Pons (tissue), 1 donor: Measurements from ENCODE around the gene ABCG4.
"Not testable (repeated sequence)": the region's sequence is repeated elsewhere in the genome, so short reads cannot be mapped to it uniquely, and the experiment has no call there.

Experiments used
- DNase-seq: peaks from one replicate; pipeline ENCODE4 v3.0.0-alpha.2; 2016; ENCODE audit warnings: low spot score

The ABCG4 gene

DNA sequence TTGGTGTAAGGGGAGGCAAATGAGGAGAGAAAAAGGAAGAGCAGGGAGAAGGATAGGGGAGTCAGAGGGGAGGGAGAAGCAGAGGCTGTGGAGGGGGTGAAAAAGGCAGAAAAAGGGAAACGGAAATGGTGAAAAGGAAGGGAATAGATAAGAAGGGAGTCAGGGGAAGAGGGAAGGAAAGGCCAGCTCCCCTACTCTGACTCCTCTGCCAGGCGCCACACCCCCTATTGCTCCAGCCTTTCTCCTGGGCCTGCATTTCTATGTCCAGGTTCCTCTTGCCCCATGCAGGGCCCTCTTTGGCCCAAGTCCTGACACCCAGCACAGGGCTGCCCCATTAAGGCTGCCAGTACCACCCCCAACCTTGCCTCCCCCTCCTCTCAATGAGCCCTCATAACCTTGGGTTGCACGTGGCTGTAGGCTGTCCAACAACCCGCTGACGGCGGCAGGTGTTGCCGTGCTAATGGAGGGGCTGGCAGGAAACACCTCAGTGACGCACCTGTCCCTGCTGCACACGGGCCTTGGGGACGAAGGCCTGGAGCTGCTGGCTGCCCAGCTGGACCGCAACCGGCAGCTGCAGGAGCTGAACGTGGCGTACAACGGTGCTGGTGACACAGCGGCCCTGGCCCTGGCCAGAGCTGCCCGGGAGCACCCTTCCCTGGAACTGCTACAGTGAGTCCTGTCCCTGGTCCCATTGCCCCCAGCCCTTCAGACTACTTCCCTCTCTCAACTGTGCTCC, 33.0 kb downstream of the ABCG4 start:
- no peak for DNase-seq

DNA sequence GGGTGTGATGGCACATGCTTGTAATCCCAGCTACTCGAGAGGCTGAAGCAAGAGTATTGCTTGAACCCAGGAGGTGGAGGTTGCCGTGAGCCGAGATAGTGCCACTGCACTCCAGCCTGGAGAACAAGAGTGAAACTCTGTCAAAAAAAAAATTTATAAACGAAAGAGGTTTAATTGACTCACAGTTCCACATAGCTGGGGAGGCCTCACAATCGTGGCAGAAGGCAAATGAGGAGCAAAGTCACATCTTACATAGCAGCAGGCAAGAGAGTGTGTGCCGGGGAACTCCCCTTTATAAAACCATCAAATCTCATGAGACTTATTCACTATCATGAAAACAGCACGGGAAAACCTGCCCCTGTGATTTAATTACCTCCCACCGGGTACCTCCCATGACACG, 35.5 kb downstream of the ABCG4 start:
- not testable (repeated sequence) for DNase-seq

DNA sequence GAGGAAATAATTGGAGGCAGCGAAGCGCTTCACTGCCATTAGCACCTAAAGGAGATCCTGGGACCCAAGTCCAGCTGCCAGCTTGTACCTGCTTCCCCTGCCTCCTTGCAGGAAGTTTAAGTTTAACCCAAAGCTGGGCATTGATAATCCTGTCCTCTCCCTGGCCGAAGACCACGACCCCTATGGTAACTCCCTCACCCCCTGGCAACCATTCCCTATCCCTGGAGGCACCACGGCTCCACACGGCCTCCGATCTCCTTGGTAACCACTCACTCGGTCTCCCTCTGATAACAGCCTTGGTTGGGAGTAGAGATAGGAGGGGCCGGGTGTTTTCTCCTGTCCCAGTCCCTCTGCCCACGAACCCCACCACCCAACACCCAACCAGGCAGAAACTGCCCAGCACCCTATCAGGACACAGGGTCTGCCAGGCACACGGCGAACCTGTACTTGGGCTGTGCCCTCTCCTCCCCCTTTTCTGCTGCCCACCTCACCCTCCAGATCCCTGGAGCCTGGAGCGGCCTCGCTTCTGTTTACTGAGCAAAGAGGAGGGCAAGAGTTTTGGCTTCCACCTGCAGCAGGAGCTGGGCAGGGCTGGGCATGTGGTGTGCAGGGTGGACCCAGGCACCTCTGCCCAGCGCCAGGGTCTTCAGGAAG, 37.3 kb downstream of the ABCG4 start:
- DNase-seq: no peak

- no peak for DNase-seq
Measured at GRCh38 chr11:119187123-119187892, 38.5 kb downstream of the ABCG4 start.

- no peak for DNase-seq
Measured at GRCh38 chr11:119188067-119188466, 39.2 kb downstream of the ABCG4 start.

DNA sequence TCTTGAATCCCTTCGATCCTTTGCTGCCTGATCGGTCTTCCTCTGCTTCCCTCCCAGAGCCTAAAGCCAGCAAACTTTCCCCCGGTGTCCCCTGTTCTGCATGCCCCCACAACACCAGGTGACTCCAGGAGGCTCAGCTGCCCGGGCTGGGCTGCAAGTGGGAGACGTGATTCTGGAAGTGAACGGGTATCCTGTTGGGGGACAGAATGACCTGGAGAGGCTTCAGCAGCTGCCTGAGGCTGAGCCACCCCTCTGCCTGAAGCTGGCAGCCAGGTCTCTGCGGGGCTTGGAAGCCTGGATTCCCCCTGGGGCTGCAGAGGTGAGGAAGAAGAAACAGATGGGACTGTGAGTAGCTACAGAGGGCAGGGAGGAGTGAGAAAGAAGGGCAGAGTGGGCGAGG, 40.0 kb downstream of the ABCG4 start:
- no peak for DNase-seq

DNA sequence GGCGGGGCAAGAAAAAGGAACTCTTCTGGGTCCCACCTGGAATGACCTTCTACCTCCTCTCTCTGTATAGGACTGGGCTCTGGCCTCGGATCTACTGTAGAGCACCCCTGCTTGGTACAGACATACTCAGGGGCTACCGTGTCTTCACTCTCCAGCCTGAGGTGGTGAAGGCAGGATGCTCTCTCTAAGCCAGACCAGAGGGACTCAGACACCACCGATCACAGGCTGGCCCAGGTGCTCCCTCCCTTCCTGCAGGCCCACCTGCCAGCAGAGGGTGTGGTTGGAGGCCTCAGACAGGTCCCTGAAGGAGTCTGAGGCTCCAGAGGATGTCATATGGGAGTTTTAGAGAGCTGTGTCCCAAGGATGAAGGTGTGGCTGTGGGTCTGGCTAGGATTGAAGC, 40.5 kb downstream of the ABCG4 start:
- DNase-seq: no peak

GRCh38 chr11:119190531-119190930, 41.7 kb downstream of the ABCG4 start:
- DNase-seq: no peak

GRCh38 chr11:119191265-119191664, 42.4 kb downstream of the ABCG4 start:
- DNase-seq: not testable (repeated sequence)

- no peak for DNase-seq
Measured at GRCh38 chr11:119192111-119192510, 43.3 kb downstream of the ABCG4 start.

GRCh38 chr11:119193001-119193400, 44.1 kb downstream of the ABCG4 start:
- no peak for DNase-seq

- no peak for DNase-seq
Measured at GRCh38 chr11:119193626-119194025, 44.8 kb downstream of the ABCG4 start.

GRCh38 chr11:119194811-119195440, 46.1 kb downstream of the ABCG4 start:
- DNase-seq: no peak

DNA sequence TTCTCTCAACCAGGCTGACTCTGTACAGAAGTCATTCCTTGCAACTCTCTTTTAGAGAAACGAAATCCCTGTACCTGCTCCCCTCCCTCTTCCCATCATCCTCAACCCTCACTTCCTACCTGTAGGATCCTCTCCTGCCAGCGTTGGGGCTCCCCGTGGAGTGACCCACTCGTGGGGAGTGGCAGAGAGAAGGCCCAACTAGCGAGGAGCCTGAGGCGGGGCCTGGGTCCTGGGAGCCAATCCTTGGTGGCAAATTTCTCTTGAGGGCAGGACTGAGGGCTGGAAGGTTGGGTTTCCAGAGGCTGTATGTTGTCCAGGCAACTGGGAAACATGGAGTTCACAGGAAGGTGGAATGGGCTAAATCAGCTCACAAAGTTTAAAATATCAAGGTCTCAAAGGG, 46.8 kb downstream of the ABCG4 start:
- no peak for DNase-seq

DNA sequence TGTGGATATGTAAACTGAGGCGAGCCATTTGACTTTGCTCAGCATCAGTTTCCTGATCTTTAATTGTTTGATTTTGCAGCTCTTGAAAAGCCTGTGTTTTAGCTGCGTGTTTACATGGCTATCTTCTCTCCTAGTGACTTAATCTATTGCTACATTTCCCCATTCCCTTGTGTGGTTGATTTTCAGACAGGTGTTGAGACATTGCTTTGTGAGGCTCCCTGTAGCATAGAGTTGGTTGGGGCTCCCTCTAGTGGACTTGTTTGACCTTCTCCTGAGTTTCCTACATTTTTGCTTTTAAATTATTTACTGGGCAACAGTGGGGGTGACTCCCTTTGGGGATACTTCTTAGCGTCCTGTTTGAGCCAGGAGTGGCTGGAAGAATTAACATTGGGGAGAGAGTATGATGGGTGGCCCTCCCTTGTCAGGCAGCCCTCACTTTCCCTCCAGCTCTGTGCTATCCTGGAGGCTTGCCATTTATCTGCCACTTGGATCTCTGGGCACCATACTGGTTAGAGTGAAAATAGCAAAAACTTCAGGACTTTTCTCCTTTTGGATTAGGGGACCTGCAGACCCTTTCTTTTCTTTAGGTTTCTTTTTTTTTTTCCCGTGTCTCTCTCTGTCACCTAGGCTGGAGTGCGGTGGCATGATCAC, 48.1 kb downstream of the ABCG4 start:
- DNase-seq: peak; percentile 76

GRCh38 chr11:119198925-119199324, 50.1 kb downstream of the ABCG4 start:
- no peak for DNase-seq

GRCh38 chr11:119201236-119201635, 52.4 kb downstream of the ABCG4 start:
- not testable (repeated sequence) for DNase-seq

GRCh38 chr11:119202554-119202953, 53.7 kb downstream of the ABCG4 start:
- no peak for DNase-seq

DNA sequence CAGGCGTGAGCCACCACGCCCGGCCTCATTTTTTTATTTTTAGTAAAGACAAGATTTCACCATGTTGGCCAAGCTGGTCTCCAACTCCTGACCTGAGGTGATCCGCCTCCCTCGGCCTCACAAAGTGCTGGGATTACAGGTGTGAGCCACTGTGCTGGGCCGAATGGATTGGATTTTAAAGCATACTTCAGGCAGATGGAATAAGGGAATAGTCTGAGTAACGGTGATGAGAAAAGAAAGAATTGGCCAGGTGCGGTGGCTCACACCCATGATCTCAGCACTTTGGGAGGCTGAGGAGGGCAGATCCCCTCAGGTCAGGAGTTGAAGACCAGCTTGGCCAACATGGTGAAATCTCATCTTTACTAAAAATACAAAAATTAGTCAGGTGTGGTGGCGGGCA, 55.2 kb downstream of the ABCG4 start:
- no peak for DNase-seq

DNA sequence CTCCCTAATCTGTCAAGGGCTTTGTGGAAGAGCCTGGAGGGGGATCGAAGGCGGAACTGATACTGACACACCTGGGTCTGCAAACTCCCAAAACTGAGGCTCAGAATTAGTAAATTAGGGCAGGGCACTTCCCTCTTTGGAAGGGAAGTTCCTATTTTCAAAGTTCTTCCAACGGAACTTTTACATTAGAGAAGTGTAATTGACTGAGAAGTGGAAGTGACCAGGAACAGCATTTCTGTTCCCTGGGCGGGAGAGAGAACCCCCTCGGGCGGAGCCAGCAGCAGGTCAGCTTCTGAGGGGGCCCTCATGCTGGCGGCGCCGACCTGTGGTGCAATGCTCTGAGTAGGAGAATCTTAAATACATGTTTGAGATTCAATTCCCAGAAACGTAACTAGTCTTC, 56.2 kb downstream of the ABCG4 start:
- DNase-seq: peak; percentile 56

GRCh38 chr11:119205574-119206510, 57.0 kb downstream of the ABCG4 start, which contains the start of gene CBL:
Gene CBL, plus strand, starts transcription at chr11:119206339. Its CDS starts 79 bp downstream, at chr11:119206418.
- DNase-seq: peak; percentile 90
